Measurements from ENCODE around the gene ZNF470. TPM values are rescaled to one million over a fixed set of nuclear protein-coding genes. Genes with fewer than 3 reads are reported as not detected.
A peak's percentile ranks its signal among the peaks of the same experiment; 100 is the strongest.

ZNF470 gene
- total RNA-seq, 4 donors from 2014 or later = 7.1 to 9.2 (median 7.4) TPM

DNA sequence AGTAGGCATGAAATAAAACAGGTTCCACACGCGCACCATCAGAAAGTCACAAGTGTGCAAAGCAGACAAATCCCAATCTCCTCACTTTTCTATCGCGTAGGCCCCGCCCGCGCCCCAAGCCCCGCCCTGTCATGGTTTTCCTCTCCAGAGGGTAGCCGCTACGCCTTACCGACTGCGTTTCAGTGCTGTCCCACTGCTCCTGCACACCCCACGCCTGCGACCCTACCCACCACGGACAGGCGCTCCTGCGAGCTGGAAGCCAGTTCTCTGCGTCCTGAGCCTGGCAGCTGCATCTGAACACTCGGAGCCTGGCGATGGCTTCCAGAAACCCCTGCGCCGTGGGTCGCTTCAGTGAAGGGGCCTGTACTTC, 379 bp upstream of the ZNF470 start:
- TF ChIP-seq POLR2AphosphoS5 (IDR thresholded peaks at IDR 0.05) (no peak), EP300 (IDR thresholded peaks at IDR 0.05) (no peak), POLR2A (IDR thresholded peaks at IDR 0.05; ENCODE audit: low read depth) (no peak)
- TF ChIP-seq, protein P1, sequence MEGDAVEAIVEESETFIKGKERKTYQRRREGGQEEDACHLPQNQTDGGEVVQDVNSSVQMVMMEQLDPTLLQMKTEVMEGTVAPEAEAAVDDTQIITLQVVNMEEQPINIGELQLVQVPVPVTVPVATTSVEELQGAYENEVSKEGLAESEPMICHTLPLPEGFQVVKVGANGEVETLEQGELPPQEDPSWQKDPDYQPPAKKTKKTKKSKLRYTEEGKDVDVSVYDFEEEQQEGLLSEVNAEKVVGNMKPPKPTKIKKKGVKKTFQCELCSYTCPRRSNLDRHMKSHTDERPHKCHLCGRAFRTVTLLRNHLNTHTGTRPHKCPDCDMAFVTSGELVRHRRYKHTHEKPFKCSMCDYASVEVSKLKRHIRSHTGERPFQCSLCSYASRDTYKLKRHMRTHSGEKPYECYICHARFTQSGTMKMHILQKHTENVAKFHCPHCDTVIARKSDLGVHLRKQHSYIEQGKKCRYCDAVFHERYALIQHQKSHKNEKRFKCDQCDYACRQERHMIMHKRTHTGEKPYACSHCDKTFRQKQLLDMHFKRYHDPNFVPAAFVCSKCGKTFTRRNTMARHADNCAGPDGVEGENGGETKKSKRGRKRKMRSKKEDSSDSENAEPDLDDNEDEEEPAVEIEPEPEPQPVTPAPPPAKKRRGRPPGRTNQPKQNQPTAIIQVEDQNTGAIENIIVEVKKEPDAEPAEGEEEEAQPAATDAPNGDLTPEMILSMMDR (IDR thresholded peaks at IDR 0.05) = no peak
- peak overlapping the region; percentile 71 to 93 (median 84) for H3K4me3 ChIP-seq
- intact Hi-C loops (cut with DNase I) = loop anchor here (10.0 kb wide), 1 partner anchor 172 kb away; the partner anchor contains the start of gene ZNF582
- DNase-seq (ENCODE audit: extremely low spot score) = no peak
- H3K4me1 ChIP-seq = peaks cover 8 to 21% (median 20%) of the 10 kb centered on the region in 4 donors
- H3K27ac ChIP-seq (replicated peaks in 1 of 4) = peak overlapping the region; percentile 81 to 94 (median 86)
- H3K9me3 ChIP-seq = peaks cover 0 to 84% (median 77%) of the 10 kb centered on the region in 4 donors
- H3K27me3 ChIP-seq = peaks cover 0 to 4% (median 0%) of the 10 kb centered on the region in 4 donors
- peaks cover 26 to 57% (median 43%) of the 10 kb centered on the region in 4 donors for H3K36me3 ChIP-seq
- 1% methylated on average over 12 of the region's 23 CpGs for WGBS

DNA sequence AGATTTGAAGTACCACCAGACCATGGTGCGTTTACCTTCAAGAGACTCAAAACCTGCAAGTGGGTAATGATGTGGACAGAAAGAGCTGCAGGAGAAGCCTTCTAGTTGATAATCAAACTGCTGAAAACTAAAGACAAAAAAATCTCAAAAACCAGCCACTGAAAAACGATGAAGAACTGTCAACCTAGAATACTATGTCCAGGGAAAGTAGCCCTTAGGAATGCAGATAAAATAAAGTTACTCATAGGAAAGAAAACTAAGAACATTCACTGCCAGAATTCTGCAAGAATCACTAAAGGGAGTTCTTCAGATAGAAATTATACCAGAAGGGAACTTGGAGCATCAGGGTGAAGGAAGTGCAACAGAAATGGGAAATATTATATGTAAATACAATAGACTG, 5.3 kb downstream of the ZNF470 start:
- H3K4me1 ChIP-seq = peaks cover 8 to 13% (median 11%) of the 10 kb centered on the region in 4 donors
- no peak for DNase-seq (ENCODE audit: extremely low spot score)
- peaks cover 71 to 92% (median 86%) of the 10 kb centered on the region in 4 donors for H3K36me3 ChIP-seq
- TF ChIP-seq, protein P1 (IDR thresholded peaks at IDR 0.05) = no peak
- no peak for TF ChIP-seq POLR2A (IDR thresholded peaks at IDR 0.05; ENCODE audit: low read depth)
- no peak for TF ChIP-seq EP300 (IDR thresholded peaks at IDR 0.05)
- TF ChIP-seq POLR2AphosphoS5 (IDR thresholded peaks at IDR 0.05) = no peak
- H3K4me3 ChIP-seq = no peak overlapping the region
- H3K27me3 ChIP-seq = no peaks in the 10 kb centered on the region
- WGBS = 50% methylated on average over 2 of the region's 2 CpGs
- intact Hi-C loops (cut with DNase I) = no loop called here
- peaks cover 6 to 92% (median 89%) of the 10 kb centered on the region in 4 donors for H3K9me3 ChIP-seq
- H3K27ac ChIP-seq (replicated peaks in 1 of 4) = no peak overlapping the region

DNA sequence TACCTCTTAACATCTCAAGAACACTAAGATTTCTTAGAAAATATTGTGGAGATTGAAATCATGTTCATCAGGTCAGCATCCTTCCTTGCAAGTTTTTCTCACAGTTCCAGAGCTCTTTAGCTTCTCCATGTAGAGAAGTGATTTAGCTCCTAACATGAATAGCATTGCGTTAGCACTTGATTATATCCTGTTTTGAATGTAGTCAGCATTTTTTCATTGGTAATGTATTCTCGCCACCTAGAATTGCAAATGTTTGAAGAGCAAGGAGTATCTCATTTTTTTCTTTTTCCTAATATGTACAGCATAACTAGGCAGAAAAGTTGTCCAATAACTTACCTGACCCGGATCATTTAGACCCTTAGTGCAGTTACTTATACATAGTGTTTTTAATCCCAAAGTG, 6.6 kb downstream of the ZNF470 start:
- Histone ChIP-seq H3K9me3 (peaks cover 6 to 99% (median 98%) of the 10 kb centered on the region in 4 donors), H3K4me3 (no peak overlapping the region), H3K36me3 (peaks cover 76 to 100% (median 90%) of the 10 kb centered on the region in 4 donors), H3K27me3 (no peaks in the 10 kb centered on the region), H3K27ac (replicated peaks in 1 of 4) (no peak overlapping the region), H3K4me1 (peaks cover 0 to under 1% (median 0%) of the 10 kb centered on the region in 4 donors)
- 99% methylated on average over 3 of the region's 3 CpGs for WGBS
- intact Hi-C loops (cut with DNase I) = no loop called here
- no peak for DNase-seq (ENCODE audit: extremely low spot score)
- TF ChIP-seq, protein P1 (IDR thresholded peaks at IDR 0.05) = no peak
- TF ChIP-seq EP300 (IDR thresholded peaks at IDR 0.05) (no peak), POLR2AphosphoS5 (IDR thresholded peaks at IDR 0.05) (no peak), POLR2A (IDR thresholded peaks at IDR 0.05; ENCODE audit: low read depth) (no peak)

DNA sequence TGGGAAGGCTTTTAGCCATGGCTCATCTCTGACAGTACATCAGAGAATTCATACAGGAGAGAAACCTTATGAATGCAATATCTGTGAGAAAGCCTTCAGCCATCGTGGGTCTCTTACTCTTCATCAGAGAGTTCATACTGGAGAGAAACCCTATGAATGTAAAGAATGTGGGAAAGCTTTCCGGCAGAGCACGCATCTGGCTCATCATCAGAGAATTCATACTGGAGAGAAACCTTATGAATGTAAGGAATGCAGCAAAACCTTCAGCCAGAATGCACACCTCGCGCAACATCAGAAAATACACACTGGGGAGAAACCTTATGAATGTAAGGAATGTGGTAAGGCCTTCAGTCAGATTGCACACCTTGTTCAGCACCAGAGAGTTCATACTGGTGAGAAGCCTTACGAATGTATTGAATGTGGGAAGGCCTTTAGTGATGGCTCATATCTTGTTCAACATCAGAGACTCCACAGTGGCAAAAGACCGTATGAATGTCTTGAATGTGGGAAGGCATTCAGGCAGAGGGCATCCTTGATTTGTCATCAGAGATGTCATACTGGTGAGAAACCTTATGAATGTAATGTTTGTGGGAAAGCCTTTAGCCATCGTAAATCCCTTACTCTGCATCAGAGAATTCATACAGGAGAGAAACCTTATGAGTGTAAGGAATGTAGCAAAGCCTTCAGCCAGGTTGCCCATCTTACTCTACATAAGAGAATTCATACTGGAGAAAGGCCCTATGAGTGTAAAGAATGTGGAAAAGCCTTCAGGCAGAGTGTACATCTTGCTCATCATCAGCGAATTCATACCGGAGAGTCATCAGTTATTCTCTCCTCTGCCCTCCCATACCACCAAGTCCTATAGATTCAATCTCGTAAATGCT, 10.7 kb downstream of the ZNF470 start:
- no peak overlapping the region for H3K27ac ChIP-seq (replicated peaks in 1 of 4)
- H3K4me3 ChIP-seq = no peak overlapping the region
- no peaks in the 10 kb centered on the region for H3K4me1 ChIP-seq
- no peaks in the 10 kb centered on the region for H3K27me3 ChIP-seq
- H3K36me3 ChIP-seq = peaks cover 46 to 71% (median 58%) of the 10 kb centered on the region in 4 donors
- 94% methylated on average over 11 of the region's 11 CpGs for WGBS
- no peak for TF ChIP-seq EP300 (IDR thresholded peaks at IDR 0.05)
- no peak for TF ChIP-seq POLR2A (IDR thresholded peaks at IDR 0.05; ENCODE audit: low read depth)
- TF ChIP-seq POLR2AphosphoS5 (IDR thresholded peaks at IDR 0.05) = no peak
- TF ChIP-seq, protein P1 (IDR thresholded peaks at IDR 0.05) = no peak
- intact Hi-C loops (cut with DNase I) = no loop called here
- H3K9me3 ChIP-seq = peaks cover 10 to 100% (median 100%) of the 10 kb centered on the region in 4 donors
- DNase-seq (ENCODE audit: extremely low spot score) = no peak
